A549 (cell line): ENCODE results near the gene CCS. TPM values are rescaled to one million over a fixed set of nuclear protein-coding genes. Genes with fewer than 3 reads are reported as not detected.

ENCODE experiments used
- ATAC-seq, 2 experiments: fragments of 200-7000 bp in 1 of 2; fragments of >200 bp in 1 of 2; cut with Nextera tagmentation in 1 of 2; cut with Tn5 transposase in 1 of 2; 3 replicates each; pipeline versions ENCODE4 v1.8.0 to v1.9.1; 2018 to 2020; ENCODE audit warnings: mild to moderate bottlenecking in 1 of 2, moderate library complexity in 1 of 2
- CTCF ChIA-PET: fragments of 300-600 bp; sonication (Branson Sonifier 250); formaldehyde crosslinking; extraction: SDS; loops from one replicate; lab custom pipeline; 2021; ENCODE audit warnings: antibody characterized with exemption, inconsistent platforms; lab: Yijun Ruan, JAX
- POLR2A ChIA-PET: fragments of 350-600 bp; formaldehyde crosslinking; extraction: SDS; loops from one replicate; lab custom pipeline; 2021; ENCODE audit warnings: antibody characterized with exemption, inconsistent platforms; lab: Yijun Ruan, JAX
- DNase-seq, 2 experiments: peaks; one replicate each; pipeline versions ENCODE4 v3.0.0 to v3.0.0-alpha.2; 2011 to 2016; ENCODE audit warnings: low read depth in 1 of 2, low spot score in 1 of 2
- FAIRE-seq: peaks from 2 replicates; lab custom pipeline; 2011; peaks lifted over from hg19 to GRCh38; lab: Jason Lieb, UNC
- H3K27ac ChIP-seq, 2 experiments: fragments of >200 bp; sonication (Bioruptor Twin); formaldehyde crosslinking; 3 replicates each; pipeline ENCODE4 v1.5.1; 2016 to 2017
- H3K4me1 ChIP-seq: fragments of >200 bp; sonication (Bioruptor Twin); formaldehyde crosslinking; 3 replicates; pipeline ENCODE4 v1.6.1; 2016
- H3K4me2 ChIP-seq: fragments of >200 bp; sonication (Bioruptor Twin); formaldehyde crosslinking; 3 replicates; pipeline ENCODE4 v1.6.1; 2016
- H3K4me3 ChIP-seq: fragments of >200 bp; sonication (Bioruptor Twin); formaldehyde crosslinking; 3 replicates; pipeline ENCODE4 v1.5.1; 2016
- H3K9me3 ChIP-seq: fragments of >200 bp; sonication (Bioruptor Twin); formaldehyde crosslinking; 3 replicates; pipeline ENCODE4 v1.6.1; 2016
- BHLHE40 ChIP-seq: IDR thresholded peaks from 2 replicates; pipeline ENCODE4 v1.6.1; 2012; ENCODE audit warnings: low read depth, low read length, inconsistent platforms
- CBX2 ChIP-seq: fragments of 200-600 bp; sonication (generic); IDR thresholded peaks from 2 replicates; pipeline ENCODE4 v1.6.1; 2016; ENCODE audit warnings: low read depth, mild to moderate bottlenecking, borderline replicate concordance
- CBX8 ChIP-seq: fragments of 200-600 bp; sonication (generic); IDR thresholded peaks from 2 replicates; pipeline ENCODE4 v1.6.1; 2016
- CEBPB ChIP-seq, 2 experiments: fragments of >200 bp in 1 of 2; sonication (Bioruptor Twin) in 1 of 2; formaldehyde crosslinking in 1 of 2; IDR thresholded peaks; 2 replicates each; pipeline ENCODE4 v1.6.1; 2012 to 2016
- CHD2 ChIP-seq: fragments of 150-350 bp; IDR thresholded peaks from 2 replicates; pipeline ENCODE4 v1.6.1; 2014; ENCODE audit warnings: low read length; ENCODE audit not compliant: partially characterized antibody
- EHF ChIP-seq: fragments of 250-450 bp; sonication (Bioruptor Pico); IDR thresholded peaks from 2 replicates; pipeline ENCODE4 v1.5.0; 2020; ENCODE audit warnings: mild to moderate bottlenecking
- FOSB ChIP-seq: fragments of 250-450 bp; sonication (Bioruptor Pico); IDR thresholded peaks from 2 replicates; pipeline ENCODE4 v1.5.0; 2020; ENCODE audit warnings: mild to moderate bottlenecking, moderate library complexity
- FOSL2 ChIP-seq, 2 experiments: fragments of 450-650 bp in 1 of 2; fragments of >200 bp in 1 of 2; sonication (Bioruptor Twin) in 1 of 2; formaldehyde crosslinking; IDR thresholded peaks; 2 replicates each; pipeline versions ENCODE4 v1.5.0 to v1.6.1; 2016 to 2020; ENCODE audit warnings: mild to moderate bottlenecking in 1 of 2, moderate library complexity in 1 of 2
- HOXB13 ChIP-seq: fragments of 250-450 bp; sonication (Bioruptor Pico); IDR thresholded peaks from 2 replicates; pipeline ENCODE4 v1.5.0; 2020; ENCODE audit warnings: low read depth, mild to moderate bottlenecking, moderate library complexity
- NPAS2 ChIP-seq: fragments of 250-450 bp; sonication (Bioruptor Pico); IDR thresholded peaks from 2 replicates; pipeline ENCODE4 v1.8.0; 2022; ENCODE audit warnings: mild to moderate bottlenecking, moderate library complexity, borderline replicate concordance
- NR3C1 ChIP-seq: fragments of >200 bp; sonication (Bioruptor Twin); formaldehyde crosslinking; IDR thresholded peaks from 3 replicates; pipeline ENCODE4 v1.6.1; 2017
- SREBF2 ChIP-seq: fragments of 450-650 bp; IDR thresholded peaks from 2 replicates; pipeline ENCODE4 v1.6.1; 2014; ENCODE audit warnings: mild to moderate bottlenecking, moderate library complexity
- WGBS: methylation state at CpG from one replicate; pipeline ENCODE4 v1.1.6; 2017; ENCODE audit errors: missing lambda C conversion rate; 5-methylcytosine and 5-hydroxymethylcytosine counted together
- polyA plus RNA-seq, 4 experiments: library from polyadenylated mRNA; depleted of rRNA in 3 of 4; stranded (reverse); fragments of >200 nt; fragmentation: RNase III in 1 of 4; extraction: RNeasy Plus Mini Kit Qiagen cat#74134 plus additional on column Dnase treatment in 1 of 4; gene quantifications; 2 replicates in 3 of 4; 3 replicates in 1 of 4; pipeline ENCODE4 v1.2.3, GENCODE V29; 2011 to 2017
- TF ChIP-seq, protein P1 (sequence below): IDR thresholded peaks from 2 replicates; pipeline ENCODE4 v1.6.1; 2012
- TF ChIP-seq, protein P2 (sequence below): fragments of >200 bp; sonication (Bioruptor Twin); formaldehyde crosslinking; IDR thresholded peaks from 2 replicates; pipeline ENCODE4 v1.6.1; 2016
- TF ChIP-seq, protein P3 (sequence below): IDR thresholded peaks from 2 replicates; pipeline ENCODE4 v1.6.1; 2012; ENCODE audit warnings: low read depth, borderline replicate concordance
- TF ChIP-seq, protein P4 (sequence below): IDR thresholded peaks from 2 replicates; pipeline ENCODE4 v1.6.1; 2012
- TF ChIP-seq, protein P5 (sequence below): fragments of 250-450 bp; sonication (Bioruptor Pico); IDR thresholded peaks from 2 replicates; pipeline ENCODE4 v1.5.0; 2021; ENCODE audit warnings: mild to moderate bottlenecking, moderate library complexity, borderline replicate concordance

CCS gene
- polyA plus RNA-seq, 2 of the 4 experiments (the other 2 are of a cell fraction) = 18.3 to 46.5 TPM

DNA sequence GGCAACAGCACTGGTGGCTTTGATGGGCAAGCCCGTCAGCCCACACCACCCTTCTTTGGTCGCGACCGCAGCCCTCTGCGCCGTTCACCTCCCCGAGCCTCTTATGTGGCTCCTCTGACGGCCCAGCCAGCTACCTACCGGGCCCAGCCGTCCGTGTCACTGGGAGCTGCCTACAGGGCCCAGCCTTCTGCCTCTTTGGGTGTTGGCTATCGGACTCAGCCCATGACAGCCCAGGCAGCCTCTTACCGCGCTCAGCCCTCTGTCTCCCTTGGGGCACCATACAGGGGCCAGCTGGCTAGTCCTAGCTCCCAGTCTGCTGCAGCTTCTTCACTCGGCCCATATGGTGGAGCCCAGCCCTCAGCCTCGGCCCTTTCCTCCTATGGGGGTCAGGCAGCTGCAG, 31.5 kb downstream of the CCS start (continued):
- TF ChIP-seq CBX8 (no peak), HOXB13 (CRISPR knock-in tag) (no peak), FOSB (no peak), EHF (CRISPR knock-in tag) (no peak), NPAS2 (CRISPR knock-in tag) (no peak)
- TF ChIP-seq, protein P1, sequence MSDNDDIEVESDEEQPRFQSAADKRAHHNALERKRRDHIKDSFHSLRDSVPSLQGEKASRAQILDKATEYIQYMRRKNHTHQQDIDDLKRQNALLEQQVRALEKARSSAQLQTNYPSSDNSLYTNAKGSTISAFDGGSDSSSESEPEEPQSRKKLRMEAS = no peak
- TF ChIP-seq, protein P2, sequence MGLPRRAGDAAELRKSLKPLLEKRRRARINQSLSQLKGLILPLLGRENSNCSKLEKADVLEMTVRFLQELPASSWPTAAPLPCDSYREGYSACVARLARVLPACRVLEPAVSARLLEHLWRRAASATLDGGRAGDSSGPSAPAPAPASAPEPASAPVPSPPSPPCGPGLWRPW = no peak

DNA sequence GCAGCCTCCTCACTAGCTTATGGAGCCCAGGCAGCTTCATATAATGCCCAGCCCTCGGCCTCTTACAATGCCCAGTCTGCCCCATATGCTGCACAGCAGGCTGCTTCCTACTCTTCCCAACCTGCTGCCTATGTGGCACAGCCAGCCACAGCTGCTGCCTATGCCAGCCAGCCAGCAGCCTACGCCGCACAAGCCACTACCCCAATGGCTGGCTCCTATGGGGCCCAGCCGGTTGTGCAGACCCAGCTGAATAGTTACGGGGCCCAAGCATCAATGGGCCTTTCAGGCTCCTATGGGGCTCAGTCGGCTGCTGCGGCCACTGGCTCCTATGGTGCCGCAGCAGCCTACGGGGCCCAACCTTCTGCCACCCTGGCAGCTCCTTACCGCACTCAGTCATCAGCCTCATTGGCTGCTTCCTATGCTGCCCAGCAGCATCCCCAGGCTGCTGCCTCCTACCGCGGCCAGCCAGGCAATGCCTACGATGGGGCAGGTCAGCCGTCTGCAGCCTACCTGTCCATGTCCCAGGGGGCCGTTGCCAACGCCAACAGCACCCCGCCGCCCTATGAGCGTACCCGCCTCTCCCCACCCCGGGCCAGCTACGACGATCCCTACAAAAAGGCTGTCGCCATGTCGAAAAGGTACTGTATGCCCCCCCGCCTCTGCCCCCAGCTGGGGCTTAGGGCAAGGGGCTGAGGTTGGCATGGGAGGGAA, 32.2 kb downstream of the CCS start:
- Histone ChIP-seq H3K9me3 (no peaks in the 10 kb centered on the region), H3K4me2 (no peak overlapping the region), H3K4me3 (no peak overlapping the region), H3K4me1 (peaks cover 16% of the 10 kb centered on the region), H3K27ac (no peak overlapping the region)
- ATAC-seq (no peak; a peak in 3 of 6 replicates), FAIRE-seq (no peak), DNase-seq (no peak)
- 98% methylated on average over 23 of the region's 26 CpGs for WGBS
- CTCF ChIA-PET = interaction anchor here (1.0 to 1.5 kb wide), 4 partner anchors 10 to 146 kb away, joined by 3 to 4 read pairs (median 3); partner anchors contain the start of genes CCDC87 and CCS
- TF ChIP-seq CEBPB (IDR thresholded peaks at IDR 0.05) = no peak
- TF ChIP-seq, protein P3, sequence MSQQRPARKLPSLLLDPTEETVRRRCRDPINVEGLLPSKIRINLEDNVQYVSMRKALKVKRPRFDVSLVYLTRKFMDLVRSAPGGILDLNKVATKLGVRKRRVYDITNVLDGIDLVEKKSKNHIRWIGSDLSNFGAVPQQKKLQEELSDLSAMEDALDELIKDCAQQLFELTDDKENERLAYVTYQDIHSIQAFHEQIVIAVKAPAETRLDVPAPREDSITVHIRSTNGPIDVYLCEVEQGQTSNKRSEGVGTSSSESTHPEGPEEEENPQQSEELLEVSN = no peak
- TF ChIP-seq FOSL2 (IDR thresholded peaks at IDR 0.05) = no peak
- TF ChIP-seq FOSL2 (CRISPR knock-in tag; IDR thresholded peaks at IDR 0.05) = no peak
- TF ChIP-seq, protein P2 = no peak
- TF ChIP-seq, protein P4, sequence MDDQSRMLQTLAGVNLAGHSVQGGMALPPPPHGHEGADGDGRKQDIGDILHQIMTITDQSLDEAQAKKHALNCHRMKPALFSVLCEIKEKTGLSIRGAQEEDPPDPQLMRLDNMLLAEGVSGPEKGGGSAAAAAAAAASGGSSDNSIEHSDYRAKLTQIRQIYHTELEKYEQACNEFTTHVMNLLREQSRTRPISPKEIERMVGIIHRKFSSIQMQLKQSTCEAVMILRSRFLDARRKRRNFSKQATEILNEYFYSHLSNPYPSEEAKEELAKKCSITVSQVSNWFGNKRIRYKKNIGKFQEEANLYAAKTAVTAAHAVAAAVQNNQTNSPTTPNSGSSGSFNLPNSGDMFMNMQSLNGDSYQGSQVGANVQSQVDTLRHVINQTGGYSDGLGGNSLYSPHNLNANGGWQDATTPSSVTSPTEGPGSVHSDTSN = no peak
- TF ChIP-seq, protein P5, sequence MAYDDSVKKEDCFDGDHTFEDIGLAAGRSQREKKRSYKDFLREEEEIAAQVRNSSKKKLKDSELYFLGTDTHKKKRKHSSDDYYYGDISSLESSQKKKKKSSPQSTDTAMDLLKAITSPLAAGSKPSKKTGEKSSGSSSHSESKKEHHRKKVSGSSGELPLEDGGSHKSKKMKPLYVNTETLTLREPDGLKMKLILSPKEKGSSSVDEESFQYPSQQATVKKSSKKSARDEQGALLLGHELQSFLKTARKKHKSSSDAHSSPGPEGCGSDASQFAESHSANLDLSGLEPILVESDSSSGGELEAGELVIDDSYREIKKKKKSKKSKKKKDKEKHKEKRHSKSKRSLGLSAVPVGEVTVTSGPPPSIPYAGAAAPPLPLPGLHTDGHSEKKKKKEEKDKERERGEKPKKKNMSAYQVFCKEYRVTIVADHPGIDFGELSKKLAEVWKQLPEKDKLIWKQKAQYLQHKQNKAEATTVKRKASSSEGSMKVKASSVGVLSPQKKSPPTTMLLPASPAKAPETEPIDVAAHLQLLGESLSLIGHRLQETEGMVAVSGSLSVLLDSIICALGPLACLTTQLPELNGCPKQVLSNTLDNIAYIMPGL = no peak
- TF ChIP-seq SREBF2 = no peak
- no peak for TF ChIP-seq CHD2
- TF ChIP-seq CBX2 = no peak
- TF ChIP-seq BHLHE40 = no peak
- no peak for TF ChIP-seq NR3C1
- POLR2A ChIA-PET = interaction anchor here (1.5 to 3.9 kb wide), 2 partner anchors 9 to 13 kb away, joined by 5 to 19 read pairs; partner anchors contain the start of genes RBM14 and RBM4

DNA sequence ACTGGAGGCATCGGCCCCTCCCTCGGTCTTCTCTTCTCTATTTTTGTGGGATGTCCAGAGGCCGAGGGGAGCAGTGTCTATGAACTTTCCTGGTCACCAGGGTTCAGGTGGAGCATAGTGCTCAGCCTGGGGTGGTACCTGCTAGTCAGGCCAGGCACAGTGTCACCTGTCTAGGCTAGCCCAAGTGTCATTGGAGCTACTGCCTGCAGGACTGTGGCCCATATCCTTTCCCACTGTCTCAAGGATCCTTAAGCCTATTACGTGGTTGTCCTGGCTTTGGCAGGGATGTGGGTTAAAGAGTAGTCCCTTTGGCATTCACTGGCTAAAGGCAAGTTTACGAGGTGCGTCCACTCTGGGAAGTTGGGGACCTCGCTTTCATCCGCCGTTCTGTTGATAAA, 32.8 kb downstream of the CCS start:
- no peak overlapping the region for H3K4me2 ChIP-seq
- WGBS = 98% methylated on average over 9 of the region's 9 CpGs
- H3K9me3 ChIP-seq = no peaks in the 10 kb centered on the region
- H3K27ac ChIP-seq = no peak overlapping the region
- ChIA-PET POLR2A (interaction anchor here (1.2 to 3.9 kb wide), 3 partner anchors 9 to 13 kb away, joined by 4 to 19 read pairs (median 8); partner anchors contain the start of genes RBM14 and RBM4), CTCF (interaction anchor here (1.0 to 1.5 kb wide), 2 partner anchors 12 to 32 kb away, joined by 3 read pairs; partner anchors contain the start of genes CCDC87 and CCS)
- peaks cover 13% of the 10 kb centered on the region for H3K4me1 ChIP-seq
- no peak overlapping the region for H3K4me3 ChIP-seq
- FAIRE-seq = no peak
- ATAC-seq = no peak
- DNase-seq = no peak
- TF ChIP-seq BHLHE40 = no peak
